C4-2B (cell line): ENCODE results near the gene ZNF610.

ENCODE experiments used
- ZFX ChIP-seq: fragments of 450-650 bp; IDR thresholded peaks from 2 replicates; pipeline ENCODE4 v1.6.1; 2017
- TF ChIP-seq, protein P1 (sequence below): fragments of 450-650 bp; conservative IDR thresholded peaks from 2 replicates; pipeline ENCODE4 v1.5.1; 2017; ENCODE audit warnings: mild to moderate bottlenecking

DNA sequence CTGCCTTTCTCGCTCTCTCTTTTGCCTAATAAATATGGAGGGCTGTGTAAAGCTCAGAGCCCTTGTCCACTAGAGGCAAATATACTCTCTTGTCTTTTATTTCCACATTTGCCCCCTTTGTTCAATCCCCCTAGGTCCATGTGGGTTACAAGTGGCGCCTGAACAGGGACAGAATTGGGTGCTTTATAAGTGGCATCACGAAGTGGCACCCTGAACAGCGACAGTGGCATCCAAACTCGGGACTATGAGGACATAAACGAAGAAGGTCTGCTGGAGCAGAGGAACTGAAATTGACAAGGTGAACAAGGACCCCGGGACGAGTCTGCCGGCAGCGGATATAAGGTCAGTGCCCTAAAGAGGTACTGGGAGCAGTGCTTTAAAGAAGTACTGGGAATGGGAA, 4.3 kb upstream of the ZNF610 start:
- TF ChIP-seq ZFX: no peak
- TF ChIP-seq, protein P1, sequence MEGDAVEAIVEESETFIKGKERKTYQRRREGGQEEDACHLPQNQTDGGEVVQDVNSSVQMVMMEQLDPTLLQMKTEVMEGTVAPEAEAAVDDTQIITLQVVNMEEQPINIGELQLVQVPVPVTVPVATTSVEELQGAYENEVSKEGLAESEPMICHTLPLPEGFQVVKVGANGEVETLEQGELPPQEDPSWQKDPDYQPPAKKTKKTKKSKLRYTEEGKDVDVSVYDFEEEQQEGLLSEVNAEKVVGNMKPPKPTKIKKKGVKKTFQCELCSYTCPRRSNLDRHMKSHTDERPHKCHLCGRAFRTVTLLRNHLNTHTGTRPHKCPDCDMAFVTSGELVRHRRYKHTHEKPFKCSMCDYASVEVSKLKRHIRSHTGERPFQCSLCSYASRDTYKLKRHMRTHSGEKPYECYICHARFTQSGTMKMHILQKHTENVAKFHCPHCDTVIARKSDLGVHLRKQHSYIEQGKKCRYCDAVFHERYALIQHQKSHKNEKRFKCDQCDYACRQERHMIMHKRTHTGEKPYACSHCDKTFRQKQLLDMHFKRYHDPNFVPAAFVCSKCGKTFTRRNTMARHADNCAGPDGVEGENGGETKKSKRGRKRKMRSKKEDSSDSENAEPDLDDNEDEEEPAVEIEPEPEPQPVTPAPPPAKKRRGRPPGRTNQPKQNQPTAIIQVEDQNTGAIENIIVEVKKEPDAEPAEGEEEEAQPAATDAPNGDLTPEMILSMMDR: no peak
